H1 (cell line): Measurements from ENCODE around the gene CYP2W1. TPM values are rescaled to one million over a fixed set of nuclear protein-coding genes. Genes with fewer than 3 reads are reported as not detected.
A peak's percentile ranks its signal among the peaks of the same experiment; 100 is the strongest.

Experiments used
- CTCF ChIA-PET: fragments of 300-600 bp; sonication (Branson Sonifier 250); formaldehyde crosslinking; loops from one replicate; lab custom pipeline; 2021; ENCODE audit not compliant: partially characterized antibody; lab: Charles Lee
- POLR2A ChIA-PET: fragments of 300-600 bp; sonication (Branson Sonifier 250); formaldehyde crosslinking; loops from one replicate; lab custom pipeline; 2021; ENCODE audit warnings: inconsistent platforms; ENCODE audit not compliant: partially characterized antibody; lab: Charles Lee
- DNase-seq, 2 experiments: peaks; one replicate each; pipeline versions ENCODE4 v3.0.0 to v3.0.0-alpha.2; 2010 to 2022; ENCODE audit warnings: low spot score in 2 of 2, low read depth in 1 of 2, mixed read lengths in 1 of 2
- FAIRE-seq: peaks from 2 replicates; lab custom pipeline; 2011; peaks lifted over from hg19 to GRCh38; lab: Jason Lieb, UNC
- H2AFZ ChIP-seq: 2 replicates; pipeline ENCODE4 v1.8.1; 2012; ENCODE audit warnings: low read length, inconsistent platforms
- H2AK5ac ChIP-seq: 2 replicates; pipeline ENCODE4 v1.6.1; 2013; ENCODE audit warnings: low read depth, low read length
- H2BK120ac ChIP-seq: replicated peaks from 2 replicates; pipeline ENCODE3; 2013; ENCODE audit warnings: low read depth, low read length, inconsistent platforms
- H2BK12ac ChIP-seq: 2 replicates; pipeline ENCODE4 v1.6.1; 2013; ENCODE audit warnings: low read depth, low read length
- H2BK15ac ChIP-seq: 2 replicates; pipeline ENCODE4 v1.6.1; 2013; ENCODE audit warnings: low read length
- H2BK20ac ChIP-seq: 2 replicates; pipeline ENCODE4 v1.6.1; 2013; ENCODE audit warnings: low read length
- H2BK5ac ChIP-seq: 2 replicates; pipeline ENCODE4 v1.6.1; 2013; ENCODE audit warnings: low read depth, low read length
- H3K14ac ChIP-seq: 2 replicates; pipeline ENCODE4 v1.6.1; 2013; ENCODE audit warnings: inconsistent platforms; ENCODE audit not compliant: insufficient read length
- H3K18ac ChIP-seq: 2 replicates; pipeline ENCODE4 v1.6.1; 2013; ENCODE audit warnings: low read length; ENCODE audit errors: extremely low read depth
- H3K23ac ChIP-seq: 2 replicates; pipeline ENCODE4 v1.6.1; 2013; ENCODE audit warnings: inconsistent platforms; ENCODE audit not compliant: insufficient read length
- H3K23me2 ChIP-seq: 2 replicates; pipeline ENCODE4 v1.6.1; 2013; ENCODE audit warnings: low read depth, low read length
- H3K27ac ChIP-seq: 2 replicates; pipeline ENCODE4 v1.6.1; 2011; ENCODE audit warnings: low read depth, low read length, inconsistent platforms
- H3K27me3 ChIP-seq, 4 experiments: replicated peaks in 1 of 4; 1 replicate in 1 of 4; 2 replicates in 3 of 4; pipeline versions ENCODE4 v1.6.1 to v1.8.1; 2011 to 2013; ENCODE audit warnings: low read length in 3 of 4, mild to moderate bottlenecking in 3 of 4, inconsistent platforms in 2 of 4, mixed read lengths in 2 of 4, moderate library complexity in 1 of 4; ENCODE audit not compliant: control insufficient read depth in 3 of 4, insufficient read depth in 3 of 4; ENCODE audit errors: extremely low read depth in 1 of 4
- H3K36me3 ChIP-seq, 4 experiments: 2 replicates each; pipeline versions ENCODE4 v1.6.1 to v1.8.1; 2011 to 2013; ENCODE audit warnings: mild to moderate bottlenecking in 4 of 4, low read length in 3 of 4, moderate library complexity in 2 of 4, control low read depth in 1 of 4, inconsistent platforms in 1 of 4; ENCODE audit not compliant: insufficient read depth in 4 of 4, control insufficient read depth in 2 of 4
- H3K4ac ChIP-seq: replicated peaks from 2 replicates; pipeline ENCODE3; 2013; ENCODE audit warnings: low read length, low read depth, mixed read lengths, inconsistent platforms; ENCODE audit not compliant: insufficient read length
- H3K4me1 ChIP-seq, 4 experiments: replicated peaks in 1 of 4; 1 replicate in 1 of 4; 2 replicates in 3 of 4; pipeline versions ENCODE4 v1.6.1 to v1.8.1; 2011 to 2013; ENCODE audit warnings: low read length in 3 of 4, inconsistent platforms in 2 of 4, mixed read lengths in 1 of 4; ENCODE audit not compliant: insufficient read depth in 4 of 4, control insufficient read depth in 3 of 4
- H3K4me2 ChIP-seq, 2 experiments: 2 replicates each; pipeline versions ENCODE4 v1.6.1 to v1.8.1; 2011 to 2013; ENCODE audit warnings: low read depth in 2 of 2, low read length in 2 of 2, control low read depth in 1 of 2, inconsistent platforms in 1 of 2, mild to moderate bottlenecking in 1 of 2; ENCODE audit not compliant: insufficient read depth in 1 of 2
- H3K4me3 ChIP-seq, 4 experiments: fragments of 200-600, 300-600 bp in 1 of 4; sonication (generic), shearing (Covaris generic), sonication (Bioruptor Twin) in 1 of 4; 2 replicates each; pipeline versions ENCODE4 v1.5.1 to v1.8.1; 2011 to 2016; ENCODE audit warnings: low read length in 4 of 4, low read depth in 3 of 4, control low read depth in 2 of 4, inconsistent platforms in 2 of 4, mild to moderate bottlenecking in 2 of 4, mixed read lengths in 1 of 4, moderate library complexity in 1 of 4; ENCODE audit not compliant: insufficient read depth in 2 of 4; ENCODE audit errors: extremely low read depth in 1 of 4
- H3K56ac ChIP-seq: replicated peaks from 2 replicates; pipeline ENCODE3; 2013; ENCODE audit warnings: low read depth, mild to moderate bottlenecking, mixed read lengths, low read length, inconsistent platforms; ENCODE audit not compliant: insufficient read length
- H3K79me1 ChIP-seq: 2 replicates; pipeline ENCODE4 v1.6.1; 2013; ENCODE audit warnings: low read depth, low read length, control low read depth
- H3K79me2 ChIP-seq, 2 experiments: 2 replicates each; pipeline versions ENCODE4 v1.6.1 to v1.8.1; 2012 to 2013; ENCODE audit warnings: low read length in 2 of 2, mild to moderate bottlenecking in 2 of 2, inconsistent platforms in 1 of 2; ENCODE audit not compliant: insufficient read depth in 2 of 2, control insufficient read depth in 1 of 2
- H3K9ac ChIP-seq, 4 experiments: replicated peaks in 1 of 4; 1 replicate in 1 of 4; 2 replicates in 3 of 4; pipeline versions ENCODE4 v1.6.1 to v1.8.1; 2011 to 2013; ENCODE audit warnings: low read depth in 3 of 4, low read length in 3 of 4, control low read depth in 2 of 4, mild to moderate bottlenecking in 2 of 4, moderate library complexity in 2 of 4, inconsistent platforms in 1 of 4; ENCODE audit errors: extremely low read depth in 1 of 4
- H3K9me3 ChIP-seq, 2 experiments: 2 replicates each; pipeline versions ENCODE4 v1.6.1 to v1.8.1; 2012 to 2013; ENCODE audit warnings: mild to moderate bottlenecking in 2 of 2, moderate library complexity in 2 of 2, control low read depth in 1 of 2, inconsistent platforms in 1 of 2, low read depth in 1 of 2, low read length in 1 of 2, mixed read lengths in 1 of 2; ENCODE audit not compliant: insufficient read depth in 2 of 2
- H4K20me1 ChIP-seq, 2 experiments: replicated peaks in 1 of 2; 2 replicates each; pipeline versions ENCODE3 to v1.8.1; 2011 to 2013; ENCODE audit warnings: inconsistent platforms in 2 of 2, low read length in 2 of 2, mild to moderate bottlenecking in 1 of 2; ENCODE audit not compliant: insufficient read depth in 2 of 2, control insufficient read depth in 1 of 2
- H4K5ac ChIP-seq: 2 replicates; pipeline ENCODE4 v1.6.1; 2013; ENCODE audit warnings: low read length, low read depth, mixed read lengths, inconsistent platforms; ENCODE audit not compliant: insufficient read length
- H4K8ac ChIP-seq: 2 replicates; pipeline ENCODE4 v1.8.0; 2013; ENCODE audit warnings: mild to moderate bottlenecking, moderate library complexity, low read length, inconsistent platforms; ENCODE audit not compliant: insufficient read depth; ENCODE audit errors: extremely low read depth
- H4K91ac ChIP-seq: replicated peaks from 2 replicates; pipeline ENCODE3; 2013; ENCODE audit warnings: low read length, mixed read lengths, inconsistent platforms; ENCODE audit not compliant: insufficient read length
- JUND ChIP-seq: IDR thresholded peaks from 2 replicates; pipeline ENCODE4 v1.6.1; 2011; ENCODE audit warnings: mild to moderate bottlenecking, improper control_type of control experiment, low read length
- SP4 ChIP-seq: IDR thresholded peaks from 2 replicates; pipeline ENCODE4 v1.6.1; 2012; ENCODE audit warnings: low read length, inconsistent platforms
- WGBS, 2 experiments: shearing (Covaris generic) in 1 of 2; methylation state at CpG; one replicate each; pipeline versions ENCODE4 v1.1.6 to v1.1.7; 2013 to 2015; ENCODE audit warnings: low lambda C conversion rate in 2 of 2, mixed read lengths in 2 of 2, inconsistent platforms in 1 of 2, low coverage in 1 of 2, missing lambda C conversion rate in 1 of 2; ENCODE audit not compliant: insufficient replicate concordance in 2 of 2, insufficient coverage in 1 of 2, insufficient read length in 1 of 2; ENCODE audit errors: extremely low coverage in 1 of 2, missing lambda C conversion rate in 1 of 2; 5-methylcytosine and 5-hydroxymethylcytosine counted together
- polyA plus RNA-seq, 7 experiments: library from polyadenylated mRNA; depleted of rRNA in 3 of 7; stranded (reverse) in 5 of 7; unstranded in 2 of 7; fragments of >200 nt in 5 of 7; fragments of 200-250 nt in 2 of 7; gene quantifications; 1 replicate in 5 of 7; 2 replicates in 1 of 7; 4 replicates in 1 of 7; pipeline versions ENCODE4 v1.2.1 to v1.2.3, GENCODE V29; 2011 to 2013; ENCODE audit warnings: missing spikeins in 2 of 7, mixed read lengths in 2 of 7
- total RNA-seq: library from RNA; stranded (reverse); fragmentation: NEBNext Ultra II Directional; extraction: Animal tissue kit (Norgen Biotek cat#: 25700); gene quantifications from 2 replicates; pipeline ENCODE4 v1.2.1, GENCODE V29; 2021

CYP2W1 gene
- total and polyA plus RNA-seq, 2 of the 8 experiments (the other 6 are each of a cell fraction or from before 2014, with no cell fraction given) = not detected

DNA sequence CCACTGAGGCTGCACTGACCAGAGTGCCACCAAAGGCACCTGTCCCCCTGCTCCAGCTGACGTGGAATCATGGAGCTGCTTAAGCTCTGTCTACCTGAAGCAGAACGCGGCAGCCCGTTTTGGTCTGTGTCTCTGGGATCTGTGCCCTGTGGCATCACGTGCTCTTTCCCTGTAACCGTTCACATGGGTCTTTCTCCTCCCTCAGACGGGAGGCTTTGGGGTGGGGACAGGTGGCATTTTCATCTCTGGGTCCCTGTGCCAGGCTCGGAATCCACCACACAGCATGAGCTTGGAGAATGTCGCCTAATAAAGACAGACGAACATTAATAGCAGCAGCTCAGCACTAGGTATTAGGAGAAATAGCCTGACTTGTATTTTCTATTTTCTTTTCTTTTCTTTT, 26.9 kb upstream of the CYP2W1 start:
- Histone ChIP-seq H3K9ac (no peak overlapping the region), H3K36me3 (no peaks in the 10 kb centered on the region), H3K79me2 (no peaks in the 10 kb centered on the region), H2AK5ac (no peak overlapping the region), H3K9me3 (peaks cover 0 to 3% of the 10 kb centered on the region in 2 experiments; a peak in 1 of 4 replicates), H2BK120ac (no peak overlapping the region), H4K5ac (no peak overlapping the region), H3K79me1 (no peaks in the 10 kb centered on the region), H2BK12ac (no peak overlapping the region), H2BK5ac (no peak overlapping the region), H3K27me3 (peaks cover 2 to 26% (median 19%) of the 10 kb centered on the region in 4 experiments; a peak in 6 of 7 replicates), H3K23ac (no peak overlapping the region), H4K91ac (no peak overlapping the region), H3K23me2 (peaks cover 4% of the 10 kb centered on the region; the same call in 1 of the 2 replicates), H2BK15ac (0 out of 2 replicates have a peak overlapping the region, but pooled peaks have one; percentile 23), H3K56ac (no peak overlapping the region), H3K18ac (no peak overlapping the region), H3K4ac (no peak overlapping the region), H3K4me2 (no peak overlapping the region), H3K4me3 (no peak overlapping the region), H2BK20ac (no peak overlapping the region), H3K27ac (no peak overlapping the region), H4K8ac (no peak overlapping the region), H3K4me1 (peaks cover 0 to 11% (median 5%) of the 10 kb centered on the region in 4 experiments; a peak in 5 of 7 replicates), H3K14ac (no peak overlapping the region), H4K20me1 (no peaks in the 10 kb centered on the region), H2AFZ (no peak overlapping the region)
- WGBS, 2 experiments = 93% methylated on average over 10 of the region's 10 CpGs; no CpG with 5 or more reads in 1 of the 2 experiments
- ChIA-PET POLR2A (interaction anchor here (0.9 kb wide), 1 partner anchor 11 kb away, joined by 3 read pairs; no protein-coding TSS in a partner anchor), CTCF (interaction anchor here (0.9 to 4.6 kb wide), 7 partner anchors 11 to 109 kb away, joined by 3 to 37 read pairs (median 7); partner anchors contain the start of gene COX19)
- DNase-seq (no peak), FAIRE-seq (no peak)
- no peak for TF ChIP-seq JUND
- TF ChIP-seq SP4 = no peak
